Measurements from ENCODE around the gene ATAD5.
"Not testable (repeated sequence)": the region's sequence is repeated elsewhere in the genome, so short reads cannot be mapped to it uniquely, and the experiment has no call there.

Gene ATAD5

DNA sequence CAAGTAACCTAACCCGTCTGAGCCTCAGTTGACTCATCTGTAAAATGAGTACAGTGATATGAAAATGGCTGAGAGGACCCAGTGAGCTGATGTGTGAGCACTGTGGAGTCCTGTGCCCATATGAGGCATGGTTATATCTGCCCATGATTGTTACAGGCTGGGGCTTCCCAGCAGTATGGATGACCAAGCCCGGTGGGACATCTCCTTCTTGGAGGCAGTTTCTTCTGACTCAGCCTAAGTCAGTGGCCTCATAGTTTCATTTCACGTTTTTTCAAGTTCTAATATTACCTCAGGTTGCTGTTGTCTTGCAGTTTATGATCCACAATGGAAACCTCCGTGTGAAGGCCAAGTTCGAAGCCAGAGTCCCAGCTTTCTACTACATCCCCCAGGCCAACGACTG is 94.8 kb downstream of the ATAD5 start:
- peaks cover 13 to 15% of the 10 kb centered on the region in 2 donors for H3K27me3 ChIP-seq (ENCODE audit: control insufficient read depth in 1 of 2, insufficient read depth in 2 of 2, low read length in 2 of 2)
- peaks cover under 1 to 1% of the 10 kb centered on the region in 2 donors for H3K4me1 ChIP-seq (ENCODE audit: control insufficient read depth in 1 of 2, insufficient read depth in 2 of 2, low read length in 2 of 2)
- H3K27ac ChIP-seq (ENCODE audit: low read depth, low read length): no peak overlapping the region
- no peaks in the 10 kb centered on the region for H3K9me3 ChIP-seq (ENCODE audit: control insufficient read depth in 1 of 2, low read length in 2 of 2)
- no peak overlapping the region for H3K4me3 ChIP-seq (ENCODE audit: low read depth in 1 of 2, low read length in 2 of 2)
- no peak overlapping the region for H3K9ac ChIP-seq (ENCODE audit: low read depth in 1 of 2, low read length in 2 of 2)
- H3K36me3 ChIP-seq (ENCODE audit: control insufficient read depth in 1 of 2, insufficient read depth in 2 of 2, low read length in 2 of 2): peaks cover 0 to 4% of the 10 kb centered on the region in 2 donors

DNA sequence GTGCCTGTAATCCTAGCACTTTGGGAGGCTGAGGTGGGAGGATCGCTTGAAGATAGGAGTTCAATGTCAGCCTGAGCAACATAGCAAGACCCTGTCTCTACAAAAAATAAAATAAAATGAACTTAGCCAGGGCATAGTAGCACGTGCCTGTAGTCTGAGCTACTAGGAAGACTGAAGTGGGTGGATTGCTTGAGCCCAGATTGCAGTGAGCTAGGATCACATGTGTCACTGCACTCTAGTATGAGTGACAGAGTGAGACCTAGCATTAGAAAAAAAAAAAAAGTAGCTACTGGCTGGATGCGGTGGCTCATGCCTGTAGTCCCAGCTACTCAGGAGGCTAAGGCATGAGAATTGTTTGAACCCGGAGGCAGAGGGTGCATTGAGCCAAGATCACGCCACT is 96.0 kb downstream of the ATAD5 start:
- no peaks in the 10 kb centered on the region for H3K9me3 ChIP-seq (ENCODE audit: control insufficient read depth in 1 of 2, low read length in 2 of 2)
- no peak overlapping the region for H3K27ac ChIP-seq (ENCODE audit: low read depth, low read length)
- no peaks in the 10 kb centered on the region for H3K4me1 ChIP-seq (ENCODE audit: control insufficient read depth in 1 of 2, insufficient read depth in 2 of 2, low read length in 2 of 2)
- H3K36me3 ChIP-seq (ENCODE audit: control insufficient read depth in 1 of 2, insufficient read depth in 2 of 2, low read length in 2 of 2): peaks cover 0 to 4% of the 10 kb centered on the region in 2 donors
- H3K4me3 ChIP-seq (ENCODE audit: low read depth in 1 of 2, low read length in 2 of 2): no peak overlapping the region
- no peak overlapping the region for H3K9ac ChIP-seq (ENCODE audit: low read depth in 1 of 2, low read length in 2 of 2)
- H3K27me3 ChIP-seq (ENCODE audit: control insufficient read depth in 1 of 2, insufficient read depth in 2 of 2, low read length in 2 of 2): peaks cover 7 to 8% of the 10 kb centered on the region in 2 donors

DNA sequence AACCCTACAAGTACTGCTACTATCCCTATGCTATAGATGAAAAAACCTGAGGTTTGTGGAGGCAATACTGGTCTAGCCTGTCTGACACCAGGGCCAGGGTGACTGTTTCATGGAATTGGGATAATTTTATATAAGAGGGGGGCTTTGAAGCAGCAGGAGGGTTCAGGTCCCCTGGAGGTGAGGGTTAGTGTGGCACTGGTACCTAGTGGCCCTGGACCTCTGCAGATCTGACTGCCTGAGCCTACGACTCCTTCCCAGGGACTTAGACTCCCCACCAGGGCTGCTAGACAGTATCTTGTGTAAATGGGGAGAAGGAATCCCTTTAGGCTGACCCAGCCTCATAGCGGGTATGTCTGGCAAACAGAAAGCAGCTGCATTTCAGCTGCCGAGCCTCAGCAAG is 96.8 kb downstream of the ATAD5 start:
- Histone ChIP-seq H3K9me3 (ENCODE audit: control insufficient read depth in 1 of 2, low read length in 2 of 2) (no peaks in the 10 kb centered on the region), H3K27me3 (ENCODE audit: control insufficient read depth in 1 of 2, insufficient read depth in 2 of 2, low read length in 2 of 2) (peaks cover 0 to 5% of the 10 kb centered on the region in 2 donors), H3K4me3 (ENCODE audit: low read depth in 1 of 2, low read length in 2 of 2) (no peak overlapping the region), H3K36me3 (ENCODE audit: control insufficient read depth in 1 of 2, insufficient read depth in 2 of 2, low read length in 2 of 2) (peaks cover 0 to 4% of the 10 kb centered on the region in 2 donors), H3K4me1 (ENCODE audit: control insufficient read depth in 1 of 2, insufficient read depth in 2 of 2, low read length in 2 of 2) (no peaks in the 10 kb centered on the region), H3K9ac (ENCODE audit: low read depth in 1 of 2, low read length in 2 of 2) (no peak overlapping the region), H3K27ac (ENCODE audit: low read depth, low read length) (no peak overlapping the region)

- no peaks in the 10 kb centered on the region for H3K9me3 ChIP-seq (ENCODE audit: control insufficient read depth in 1 of 2, low read length in 2 of 2)
- H3K4me1 ChIP-seq (ENCODE audit: control insufficient read depth in 1 of 2, insufficient read depth in 2 of 2, low read length in 2 of 2): no peaks in the 10 kb centered on the region
- no peak overlapping the region for H3K9ac ChIP-seq (ENCODE audit: low read depth in 1 of 2, low read length in 2 of 2)
- H3K27me3 ChIP-seq (ENCODE audit: control insufficient read depth in 1 of 2, insufficient read depth in 2 of 2, low read length in 2 of 2): peaks cover 0 to 3% of the 10 kb centered on the region in 2 donors
- H3K4me3 ChIP-seq (ENCODE audit: low read depth in 1 of 2, low read length in 2 of 2): no peak overlapping the region
- peaks cover 0 to 4% of the 10 kb centered on the region in 2 donors for H3K36me3 ChIP-seq (ENCODE audit: control insufficient read depth in 1 of 2, insufficient read depth in 2 of 2, low read length in 2 of 2)
- H3K27ac ChIP-seq (ENCODE audit: low read depth, low read length): no peak overlapping the region
Measured at GRCh38 chr17:30929081-30929633, 97.4 kb downstream of the ATAD5 start.

DNA sequence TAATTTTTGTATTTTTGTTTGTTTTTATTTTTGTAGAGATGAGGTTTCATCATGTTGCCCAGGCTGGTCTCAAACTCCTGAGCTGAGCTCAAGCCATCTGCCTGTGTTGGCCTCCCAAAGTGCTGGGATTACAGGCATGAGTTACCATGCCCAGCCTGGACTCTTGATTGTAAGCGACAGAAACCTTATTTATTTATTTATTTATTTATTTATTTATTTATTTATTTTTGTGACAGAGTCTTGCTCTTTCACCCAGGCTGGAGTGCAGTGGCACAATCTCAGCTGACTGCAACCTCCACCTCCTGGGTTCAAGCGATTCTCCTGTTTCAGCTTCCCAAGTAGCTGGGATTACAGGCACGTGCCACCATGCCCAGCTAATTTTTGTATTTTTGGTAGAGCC is 98.1 kb downstream of the ATAD5 start:
- H3K4me1 ChIP-seq (ENCODE audit: control insufficient read depth in 1 of 2, insufficient read depth in 2 of 2, low read length in 2 of 2); H3K27ac ChIP-seq (ENCODE audit: low read depth, low read length); H3K27me3 ChIP-seq (ENCODE audit: control insufficient read depth in 1 of 2, insufficient read depth in 2 of 2, low read length in 2 of 2); H3K36me3 ChIP-seq (ENCODE audit: control insufficient read depth in 1 of 2, insufficient read depth in 2 of 2, low read length in 2 of 2); H3K9ac ChIP-seq (ENCODE audit: low read depth in 1 of 2, low read length in 2 of 2); H3K4me3 ChIP-seq (ENCODE audit: low read depth in 1 of 2, low read length in 2 of 2); H3K9me3 ChIP-seq (ENCODE audit: control insufficient read depth in 1 of 2, low read length in 2 of 2): not testable (repeated sequence)

- H3K9me3 ChIP-seq (ENCODE audit: control insufficient read depth in 1 of 2, low read length in 2 of 2): no peaks in the 10 kb centered on the region
- no peaks in the 10 kb centered on the region for H3K27me3 ChIP-seq (ENCODE audit: control insufficient read depth in 1 of 2, insufficient read depth in 2 of 2, low read length in 2 of 2)
- H3K27ac ChIP-seq (ENCODE audit: low read depth, low read length): no peak overlapping the region
- H3K36me3 ChIP-seq (ENCODE audit: control insufficient read depth in 1 of 2, insufficient read depth in 2 of 2, low read length in 2 of 2): peaks cover 0 to 4% of the 10 kb centered on the region in 2 donors
- H3K9ac ChIP-seq (ENCODE audit: low read depth in 1 of 2, low read length in 2 of 2): no peak overlapping the region
- no peak overlapping the region for H3K4me3 ChIP-seq (ENCODE audit: low read depth in 1 of 2, low read length in 2 of 2)
- H3K4me1 ChIP-seq (ENCODE audit: control insufficient read depth in 1 of 2, insufficient read depth in 2 of 2, low read length in 2 of 2): no peaks in the 10 kb centered on the region
Measured at GRCh38 chr17:30930495-30930894, 98.7 kb downstream of the ATAD5 start.

DNA sequence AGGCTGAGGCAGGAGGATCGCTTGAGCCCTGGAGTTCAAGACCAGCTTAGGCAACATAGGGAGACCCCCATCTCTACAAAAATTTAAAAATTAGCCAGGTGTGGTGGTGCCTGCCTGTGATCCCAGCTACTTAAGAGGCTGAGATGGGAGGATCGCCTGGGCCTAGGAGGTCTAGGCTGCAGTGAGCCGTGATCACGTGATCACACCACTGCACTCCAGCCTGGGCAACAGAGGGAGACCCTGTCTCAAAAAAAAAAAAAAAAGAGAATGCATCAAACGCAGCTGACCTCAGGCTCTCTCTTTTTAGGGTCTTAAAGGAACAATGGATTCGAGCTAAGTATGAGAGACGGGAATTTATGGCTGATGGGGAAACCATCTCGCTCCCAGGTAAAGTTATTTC is 99.8 kb downstream of the ATAD5 start:
- not testable (repeated sequence) for H3K9ac ChIP-seq (ENCODE audit: low read depth in 1 of 2, low read length in 2 of 2)

GRCh38 chr17:30933966-30934365 is 102.2 kb downstream of the ATAD5 start:
- no peak overlapping the region for H3K9ac ChIP-seq (ENCODE audit: low read depth in 1 of 2, low read length in 2 of 2)
- peaks cover 0 to 4% of the 10 kb centered on the region in 2 donors for H3K36me3 ChIP-seq (ENCODE audit: control insufficient read depth in 1 of 2, insufficient read depth in 2 of 2, low read length in 2 of 2)
- H3K4me1 ChIP-seq (ENCODE audit: control insufficient read depth in 1 of 2, insufficient read depth in 2 of 2, low read length in 2 of 2): no peaks in the 10 kb centered on the region
- no peaks in the 10 kb centered on the region for H3K27me3 ChIP-seq (ENCODE audit: control insufficient read depth in 1 of 2, insufficient read depth in 2 of 2, low read length in 2 of 2)
- no peak overlapping the region for H3K4me3 ChIP-seq (ENCODE audit: low read depth in 1 of 2, low read length in 2 of 2)
- no peak overlapping the region for H3K27ac ChIP-seq (ENCODE audit: low read depth, low read length)
- no peaks in the 10 kb centered on the region for H3K9me3 ChIP-seq (ENCODE audit: control insufficient read depth in 1 of 2, low read length in 2 of 2)

More for the DNA sequence above, 99.8 kb downstream of the ATAD5 start:
- not testable (repeated sequence) for H3K9me3 ChIP-seq (ENCODE audit: control insufficient read depth in 1 of 2, low read length in 2 of 2); H3K4me1 ChIP-seq (ENCODE audit: control insufficient read depth in 1 of 2, insufficient read depth in 2 of 2, low read length in 2 of 2); H3K36me3 ChIP-seq (ENCODE audit: control insufficient read depth in 1 of 2, insufficient read depth in 2 of 2, low read length in 2 of 2); H3K27ac ChIP-seq (ENCODE audit: low read depth, low read length); H3K27me3 ChIP-seq (ENCODE audit: control insufficient read depth in 1 of 2, insufficient read depth in 2 of 2, low read length in 2 of 2); H3K4me3 ChIP-seq (ENCODE audit: low read depth in 1 of 2, low read length in 2 of 2)

DNA sequence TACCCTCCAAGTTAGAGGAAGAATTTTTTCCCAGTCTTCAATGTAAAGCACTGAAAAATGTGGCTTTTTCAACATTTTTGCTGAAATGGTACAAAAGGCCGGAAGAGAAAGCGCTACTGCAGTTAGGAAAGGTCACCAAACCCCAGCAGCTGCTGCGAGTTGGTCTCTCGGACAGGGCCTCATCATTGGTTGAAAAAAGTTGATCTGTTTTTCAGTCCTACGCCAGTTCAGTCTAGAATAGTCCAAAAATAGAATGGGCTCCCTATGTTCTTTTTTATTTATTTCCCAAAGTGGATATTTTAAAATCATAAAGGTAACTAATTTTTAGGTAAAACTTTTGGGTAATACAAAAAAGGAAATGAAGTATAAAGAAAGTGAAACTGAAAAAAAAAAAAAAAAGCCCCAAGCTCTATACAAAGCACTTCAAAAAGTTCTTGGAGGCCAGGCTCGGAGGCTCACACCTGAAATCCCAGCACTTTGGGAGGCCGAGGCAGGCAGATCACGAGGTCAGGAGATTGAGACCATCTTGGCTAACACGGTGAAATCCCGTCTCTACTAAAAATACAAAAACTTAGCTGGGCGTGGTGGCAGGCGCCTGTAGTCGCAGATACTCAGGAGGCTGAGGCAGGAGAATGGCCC is 107.4 kb downstream of the ATAD5 start:
- Histone ChIP-seq H3K36me3 (ENCODE audit: control insufficient read depth in 1 of 2, insufficient read depth in 2 of 2, low read length in 2 of 2) (no peaks in the 10 kb centered on the region), H3K27ac (ENCODE audit: low read depth, low read length) (no peak overlapping the region), H3K9me3 (ENCODE audit: control insufficient read depth in 1 of 2, low read length in 2 of 2) (no peaks in the 10 kb centered on the region), H3K27me3 (ENCODE audit: control insufficient read depth in 1 of 2, insufficient read depth in 2 of 2, low read length in 2 of 2) (no peaks in the 10 kb centered on the region), H3K4me3 (ENCODE audit: low read depth in 1 of 2, low read length in 2 of 2) (no peak overlapping the region), H3K9ac (ENCODE audit: low read depth in 1 of 2, low read length in 2 of 2) (no peak overlapping the region), H3K4me1 (ENCODE audit: control insufficient read depth in 1 of 2, insufficient read depth in 2 of 2, low read length in 2 of 2) (no peaks in the 10 kb centered on the region)

DNA sequence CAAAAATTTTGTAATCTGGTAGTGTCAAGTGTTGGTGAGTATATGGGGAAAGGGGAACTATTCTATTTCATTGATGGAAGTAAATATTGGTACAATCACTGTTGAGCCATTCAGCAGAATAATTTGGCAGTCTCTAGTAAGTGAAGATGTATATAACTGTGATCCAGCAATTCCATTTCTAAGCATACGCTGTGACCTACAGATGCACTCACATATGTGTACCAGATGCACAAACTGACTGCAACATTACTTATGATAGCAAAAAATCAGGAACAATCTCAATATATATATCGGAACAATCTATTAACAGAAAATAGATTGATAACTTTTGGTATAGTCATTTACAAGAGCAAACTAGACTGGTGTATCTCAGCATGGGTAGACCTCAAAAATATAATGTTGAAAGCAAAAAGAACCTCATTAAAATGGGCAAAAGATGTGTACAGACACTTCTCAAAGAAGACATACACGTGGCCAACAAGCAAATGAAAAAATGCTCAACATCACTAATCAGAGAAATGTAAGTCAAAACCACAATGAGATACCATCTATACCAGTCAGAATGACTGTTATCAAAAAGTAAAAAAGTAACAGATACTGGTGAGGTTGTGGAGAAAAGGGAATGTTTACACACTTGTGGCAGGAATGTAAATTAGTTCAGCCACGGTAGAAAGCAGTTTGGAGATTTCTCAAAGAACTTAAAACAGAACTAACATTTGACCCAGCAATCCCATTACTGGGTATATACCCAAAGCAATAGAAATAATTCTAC is 110.7 kb downstream of the ATAD5 start:
- Histone ChIP-seq H3K4me3 (ENCODE audit: low read depth in 1 of 2, low read length in 2 of 2) (no peak overlapping the region), H3K36me3 (ENCODE audit: control insufficient read depth in 1 of 2, insufficient read depth in 2 of 2, low read length in 2 of 2) (no peaks in the 10 kb centered on the region), H3K4me1 (ENCODE audit: control insufficient read depth in 1 of 2, insufficient read depth in 2 of 2, low read length in 2 of 2) (no peaks in the 10 kb centered on the region), H3K27ac (ENCODE audit: low read depth, low read length) (no peak overlapping the region), H3K9me3 (ENCODE audit: control insufficient read depth in 1 of 2, low read length in 2 of 2) (no peaks in the 10 kb centered on the region), H3K27me3 (ENCODE audit: control insufficient read depth in 1 of 2, insufficient read depth in 2 of 2, low read length in 2 of 2) (no peaks in the 10 kb centered on the region), H3K9ac (ENCODE audit: low read depth in 1 of 2, low read length in 2 of 2) (no peak overlapping the region)
